SU-DHL-6 (cell line): ENCODE measurements around the gene DDX10.

Source experiments
- EZH2phosphoT487 ChIP-seq: fragments of 200-600 bp; sonication (generic), shearing (Covaris generic); conservative IDR thresholded peaks from 2 replicates; pipeline ENCODE4 v1.6.1; 2018; ENCODE audit warnings: mild to moderate bottlenecking, antibody characterized with exemption, low read length, moderate library complexity, mixed read lengths
- TF ChIP-seq, protein P1 (sequence below): fragments of 200-600 bp; sonication (generic); IDR thresholded peaks from one replicate; pipeline ENCODE4 v1.5.1; 2017; ENCODE audit warnings: antibody characterized with exemption, mild to moderate bottlenecking, low read length, moderate library complexity; ENCODE audit not compliant: insufficient read depth, poor library complexity, severe bottlenecking

GRCh38 chr11:108698844-108699642 is 34.2 kb downstream of the DDX10 start:
- TF ChIP-seq, protein P1, sequence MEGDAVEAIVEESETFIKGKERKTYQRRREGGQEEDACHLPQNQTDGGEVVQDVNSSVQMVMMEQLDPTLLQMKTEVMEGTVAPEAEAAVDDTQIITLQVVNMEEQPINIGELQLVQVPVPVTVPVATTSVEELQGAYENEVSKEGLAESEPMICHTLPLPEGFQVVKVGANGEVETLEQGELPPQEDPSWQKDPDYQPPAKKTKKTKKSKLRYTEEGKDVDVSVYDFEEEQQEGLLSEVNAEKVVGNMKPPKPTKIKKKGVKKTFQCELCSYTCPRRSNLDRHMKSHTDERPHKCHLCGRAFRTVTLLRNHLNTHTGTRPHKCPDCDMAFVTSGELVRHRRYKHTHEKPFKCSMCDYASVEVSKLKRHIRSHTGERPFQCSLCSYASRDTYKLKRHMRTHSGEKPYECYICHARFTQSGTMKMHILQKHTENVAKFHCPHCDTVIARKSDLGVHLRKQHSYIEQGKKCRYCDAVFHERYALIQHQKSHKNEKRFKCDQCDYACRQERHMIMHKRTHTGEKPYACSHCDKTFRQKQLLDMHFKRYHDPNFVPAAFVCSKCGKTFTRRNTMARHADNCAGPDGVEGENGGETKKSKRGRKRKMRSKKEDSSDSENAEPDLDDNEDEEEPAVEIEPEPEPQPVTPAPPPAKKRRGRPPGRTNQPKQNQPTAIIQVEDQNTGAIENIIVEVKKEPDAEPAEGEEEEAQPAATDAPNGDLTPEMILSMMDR = no peak
- TF ChIP-seq EZH2phosphoT487 = no peak
